Tibial nerve (tissue), 4 donors: Measurements from ENCODE around the gene CFTR.

Experiments used
- CTCF ChIP-seq, 5 experiments: fragments of 200-600 bp in 3 of 5; fragments of 450-650 bp in 2 of 5; sonication (generic) in 3 of 5; IDR thresholded peaks; one replicate each; pipeline ENCODE4 v1.5.1; 2016 to 2019; ENCODE audit warnings: antibody characterized with exemption in 5 of 5, mild to moderate bottlenecking in 3 of 5, moderate library complexity in 2 of 5
- EP300 ChIP-seq, 2 donors: sonication (generic); formaldehyde crosslinking; IDR thresholded peaks; one replicate each; pipeline ENCODE4 v1.6.1; 2017; ENCODE audit warnings: antibody characterized with exemption in 2 of 2, mild to moderate bottlenecking in 1 of 2

GRCh38 chr7:117706210-117706609, 226.4 kb downstream of the CFTR start:
- no peak for TF ChIP-seq CTCF (IDR thresholded peaks at IDR 0.05)
- no peak for TF ChIP-seq EP300 (IDR thresholded peaks at IDR 0.05)
